Measurements from ENCODE around the gene HOTAIR. TPM values are rescaled to one million over a fixed set of nuclear protein-coding genes. Genes with fewer than 3 reads are reported as not detected.

HOTAIR gene
- total RNA-seq, 1 donor from 2014 or later: not detected

DNA sequence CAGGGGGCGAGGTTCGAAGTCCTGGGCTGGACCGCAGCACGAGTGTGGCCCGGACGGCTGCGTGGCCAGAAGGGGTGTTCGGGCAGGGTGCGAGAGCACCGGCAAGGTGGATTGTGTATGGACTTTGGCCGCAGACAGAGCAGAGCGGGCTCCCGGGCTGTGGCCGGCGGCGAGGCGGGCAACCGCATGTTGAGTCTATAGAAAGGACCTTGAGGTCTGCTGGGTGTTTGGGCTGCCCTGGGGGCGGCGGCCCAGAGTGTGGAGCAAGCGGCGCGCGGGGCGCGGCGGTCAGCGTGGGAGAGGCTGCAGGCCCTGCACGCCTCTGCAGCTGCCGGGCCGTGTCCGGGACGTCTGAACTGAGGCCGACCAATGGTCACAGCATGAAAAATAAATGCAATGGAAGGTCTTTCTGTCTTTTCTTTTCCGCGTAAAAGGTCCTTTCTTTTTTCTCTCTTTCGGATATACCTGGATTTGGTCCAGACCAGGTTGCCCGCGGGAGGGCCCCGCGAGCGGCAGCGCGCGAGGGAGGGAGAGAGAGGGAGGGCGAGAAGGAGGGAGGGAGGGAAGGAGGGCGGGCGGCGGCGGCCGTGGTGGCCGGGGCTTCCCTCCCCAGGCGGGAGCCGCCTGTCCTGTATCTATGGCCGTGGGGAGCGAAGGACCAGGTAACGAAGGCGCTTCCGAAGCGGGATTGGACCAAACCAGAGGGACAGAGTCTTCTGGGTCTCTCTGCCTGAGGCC is 19.7 kb upstream of the HOTAIR start:
- Mint-ChIP-seq H3K4me3 (ENCODE audit: unreplicated experiment) (no peak overlapping the region), H3K27ac (ENCODE audit: unreplicated experiment) (no peak overlapping the region), H3K9me3 (ENCODE audit: unreplicated experiment) (peaks cover 29% of the 10 kb centered on the region), H3K36me3 (ENCODE audit: low read depth, unreplicated experiment) (no peaks in the 10 kb centered on the region), H3K4me1 (ENCODE audit: low read depth, unreplicated experiment) (no peaks in the 10 kb centered on the region), H3K27me3 (ENCODE audit: low read depth, unreplicated experiment) (peaks cover 90% of the 10 kb centered on the region)
- Histone ChIP-seq H3K27ac (ENCODE audit: low read depth, low read length) (no peak overlapping the region), H3K36me3 (ENCODE audit: insufficient read depth, low read length) (no peaks in the 10 kb centered on the region), H4K20me1 (ENCODE audit: insufficient read depth, low read length) (no peaks in the 10 kb centered on the region), H3K9ac (ENCODE audit: low read length) (no peak overlapping the region), H2AFZ (ENCODE audit: low read depth, low read length) (no peak overlapping the region), H3K4me3 (ENCODE audit: insufficient read depth, low read depth, low read length) (no peak overlapping the region), H3K27me3 (ENCODE audit: insufficient read depth, low read length) (peaks cover 96% of the 10 kb centered on the region), H3K9me3 (ENCODE audit: insufficient read depth, low read depth, low read length) (peaks cover 10% of the 10 kb centered on the region), H3K4me2 (ENCODE audit: low read length) (peak overlapping the region; percentile 78), H3K79me2 (ENCODE audit: insufficient read depth, low read length) (no peaks in the 10 kb centered on the region), H3K4me1 (ENCODE audit: insufficient read depth, low read length) (peaks cover 4% of the 10 kb centered on the region)
- FAIRE-seq (no peak), DNase-seq (ENCODE audit: low read depth) (no peak)
- TF ChIP-seq EZH2 (IDR thresholded peaks at IDR 0.05; ENCODE audit: insufficient read depth, low read length): peak; percentile 62
- TF ChIP-seq, protein P1, sequence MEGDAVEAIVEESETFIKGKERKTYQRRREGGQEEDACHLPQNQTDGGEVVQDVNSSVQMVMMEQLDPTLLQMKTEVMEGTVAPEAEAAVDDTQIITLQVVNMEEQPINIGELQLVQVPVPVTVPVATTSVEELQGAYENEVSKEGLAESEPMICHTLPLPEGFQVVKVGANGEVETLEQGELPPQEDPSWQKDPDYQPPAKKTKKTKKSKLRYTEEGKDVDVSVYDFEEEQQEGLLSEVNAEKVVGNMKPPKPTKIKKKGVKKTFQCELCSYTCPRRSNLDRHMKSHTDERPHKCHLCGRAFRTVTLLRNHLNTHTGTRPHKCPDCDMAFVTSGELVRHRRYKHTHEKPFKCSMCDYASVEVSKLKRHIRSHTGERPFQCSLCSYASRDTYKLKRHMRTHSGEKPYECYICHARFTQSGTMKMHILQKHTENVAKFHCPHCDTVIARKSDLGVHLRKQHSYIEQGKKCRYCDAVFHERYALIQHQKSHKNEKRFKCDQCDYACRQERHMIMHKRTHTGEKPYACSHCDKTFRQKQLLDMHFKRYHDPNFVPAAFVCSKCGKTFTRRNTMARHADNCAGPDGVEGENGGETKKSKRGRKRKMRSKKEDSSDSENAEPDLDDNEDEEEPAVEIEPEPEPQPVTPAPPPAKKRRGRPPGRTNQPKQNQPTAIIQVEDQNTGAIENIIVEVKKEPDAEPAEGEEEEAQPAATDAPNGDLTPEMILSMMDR (IDR thresholded peaks at IDR 0.05; ENCODE audit: insufficient read depth, low read depth, low read length): no peak

GRCh38 chr12:53994009-53994263 is 19.2 kb upstream of the HOTAIR start:
- FAIRE-seq (no peak), DNase-seq (ENCODE audit: low read depth) (no peak)
- Histone ChIP-seq H3K27me3 (ENCODE audit: insufficient read depth, low read length) (peaks cover 96% of the 10 kb centered on the region), H3K4me3 (ENCODE audit: insufficient read depth, low read depth, low read length) (no peak overlapping the region), H3K4me2 (ENCODE audit: low read length) (no peak overlapping the region), H3K4me1 (ENCODE audit: insufficient read depth, low read length) (peaks cover 4% of the 10 kb centered on the region), H3K27ac (ENCODE audit: low read depth, low read length) (no peak overlapping the region), H3K9ac (ENCODE audit: low read length) (no peak overlapping the region), H3K79me2 (ENCODE audit: insufficient read depth, low read length) (no peaks in the 10 kb centered on the region), H4K20me1 (ENCODE audit: insufficient read depth, low read length) (no peaks in the 10 kb centered on the region), H3K9me3 (ENCODE audit: insufficient read depth, low read depth, low read length) (peaks cover 10% of the 10 kb centered on the region), H3K36me3 (ENCODE audit: insufficient read depth, low read length) (no peaks in the 10 kb centered on the region), H2AFZ (ENCODE audit: low read depth, low read length) (no peak overlapping the region)
- peaks cover 31% of the 10 kb centered on the region for H3K9me3 Mint-ChIP-seq (ENCODE audit: unreplicated experiment)
- no peaks in the 10 kb centered on the region for H3K4me1 Mint-ChIP-seq (ENCODE audit: low read depth, unreplicated experiment)
- H3K36me3 Mint-ChIP-seq (ENCODE audit: low read depth, unreplicated experiment): no peaks in the 10 kb centered on the region
- peaks cover 90% of the 10 kb centered on the region for H3K27me3 Mint-ChIP-seq (ENCODE audit: low read depth, unreplicated experiment)
- TF ChIP-seq, protein P1 (IDR thresholded peaks at IDR 0.05; ENCODE audit: insufficient read depth, low read depth, low read length): no peak
- TF ChIP-seq EZH2 (IDR thresholded peaks at IDR 0.05; ENCODE audit: insufficient read depth, low read length): peak; percentile 72
- H3K27ac Mint-ChIP-seq (ENCODE audit: unreplicated experiment): no peak overlapping the region
- H3K4me3 Mint-ChIP-seq (ENCODE audit: unreplicated experiment): no peak overlapping the region

Measured in astrocyte (in vitro differentiated cells and primary cell).